Spleen (tissue), 7 donors: Measurements from ENCODE around the gene YWHAH.

Experiments used
- CTCF ChIP-seq, 11 experiments: fragments of 200-600 bp in 7 of 11; fragments of 450-650 bp in 4 of 11; sonication (generic) in 4 of 11; IDR thresholded peaks in 8 of 11; conservative IDR thresholded peaks in 3 of 11; 1 replicate in 7 of 11; 2 replicates in 4 of 11; pipeline versions ENCODE4 v1.4.0 to v1.8.0; 2016 to 2021; ENCODE audit warnings: antibody characterized with exemption in 11 of 11, inconsistent platforms in 4 of 11, mild to moderate bottlenecking in 1 of 11
- POLR2A ChIP-seq, 3 donors: fragments of 450-650 bp; IDR thresholded peaks; one replicate each; pipeline ENCODE4 v1.5.1; 2017; ENCODE audit warnings: antibody characterized with exemption in 3 of 3, mild to moderate bottlenecking in 1 of 3
- donor health status: DM: no; HTN: no; CAD: no; lungs with moderate emphysema.
- donor health status: DM: no; HTN: no; CAD: no.
- donor health status: DM: no; HTN: no; CAD: no.

GRCh38 chr22:31952094-31952401 is 7.7 kb downstream of the YWHAH start:
- TF ChIP-seq CTCF (IDR thresholded peaks at IDR 0.05 in 8 of 11, conservative IDR thresholded peaks at IDR 0.05 in 3 of 11) (no peak), POLR2A (IDR thresholded peaks at IDR 0.05) (no peak)
